Activated T-helper 1 cell treated with anti-CD3 and anti-CD28 coated beads, Interleukin-12 subunit alpha, Interleukin-12 subunit beta, Interleukin-2, Interleukin-4 antibody, amounts not matched to agents 30 ng/mL and 10 ng/mL and 1 ng/mL, durations not matched to agents 14 hours and 24 hours and 36 hours (primary cell): ENCODE results near the gene CCDC9B. TPM values are rescaled to one million over a fixed set of nuclear protein-coding genes. Genes with fewer than 3 reads are reported as not detected.

Source experiments
- DNase-seq: peaks from one replicate; pipeline ENCODE4 v3.0.0; 2021; ENCODE audit warnings: low spot score
- H3K27ac Mint-ChIP-seq: one replicate; pipeline ENCODE4 v1.8.0; 2021; ENCODE audit warnings: mild to moderate bottlenecking, mixed read lengths
- H3K27me3 Mint-ChIP-seq: one replicate; pipeline ENCODE4 v1.8.0; 2022; ENCODE audit warnings: mild to moderate bottlenecking, moderate library complexity, mixed read lengths; ENCODE audit not compliant: insufficient read depth
- H3K36me3 Mint-ChIP-seq: one replicate; pipeline ENCODE4 v1.8.0; 2021; ENCODE audit warnings: low read depth, mixed read lengths
- H3K4me1 Mint-ChIP-seq: one replicate; pipeline ENCODE4 v1.8.0; 2021; ENCODE audit warnings: low read depth, mixed read lengths
- H3K4me3 Mint-ChIP-seq: one replicate; pipeline ENCODE4 v1.8.0; 2021; ENCODE audit warnings: mild to moderate bottlenecking, moderate library complexity, mixed read lengths
- H3K9me3 Mint-ChIP-seq: one replicate; pipeline ENCODE4 v1.8.0; 2021; ENCODE audit warnings: mixed read lengths
- intact Hi-C: fragments of 100-400 bp; cut with micrococcal nuclease; formaldehyde crosslinking; loops from one replicate; pipeline ENCODE4 v1.15.1; 2024
- total RNA-seq: library from RNA; stranded (reverse); gene quantifications from 2 replicates; pipeline ENCODE4 v1.2.3, GENCODE V29; 2022

The CCDC9B gene
- total RNA-seq, 1 donor from 2014 or later, result 0.21 TPM

DNA sequence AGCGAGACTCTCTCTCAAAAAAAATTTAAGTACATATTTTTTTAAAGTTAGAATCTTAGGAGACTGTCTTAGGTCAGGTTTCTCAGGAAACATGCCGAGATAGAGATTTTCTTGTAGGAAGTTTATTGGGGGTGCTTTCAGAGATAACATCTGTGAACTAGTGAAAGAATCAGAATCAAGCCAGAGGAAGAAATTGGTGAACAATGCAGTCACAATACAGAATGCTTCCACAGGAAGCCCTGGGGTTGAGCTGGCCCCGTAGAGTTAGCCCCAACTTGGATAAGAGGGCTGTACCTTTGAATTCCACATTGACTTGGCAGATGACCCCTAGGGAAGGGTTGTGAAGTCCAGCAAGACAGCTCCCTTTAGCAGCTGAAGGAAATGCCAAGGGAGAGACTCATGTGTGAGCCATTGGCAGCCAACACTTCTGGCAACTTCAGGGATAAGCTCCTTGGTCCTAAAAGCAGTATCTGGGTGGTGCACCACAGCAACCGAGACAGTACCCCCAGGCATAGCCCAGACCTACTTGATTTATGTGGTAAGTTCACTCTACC, 25.9 kb downstream of the CCDC9B start:
- no peak for DNase-seq
- Mint-ChIP-seq H3K27me3 (peaks cover 57% of the 10 kb centered on the region), H3K27ac (no peak overlapping the region), H3K9me3 (no peaks in the 10 kb centered on the region), H3K4me3 (no peak overlapping the region), H3K36me3 (no peaks in the 10 kb centered on the region), H3K4me1 (peaks cover 3% of the 10 kb centered on the region)
- intact Hi-C loops, result no loop called here

DNA sequence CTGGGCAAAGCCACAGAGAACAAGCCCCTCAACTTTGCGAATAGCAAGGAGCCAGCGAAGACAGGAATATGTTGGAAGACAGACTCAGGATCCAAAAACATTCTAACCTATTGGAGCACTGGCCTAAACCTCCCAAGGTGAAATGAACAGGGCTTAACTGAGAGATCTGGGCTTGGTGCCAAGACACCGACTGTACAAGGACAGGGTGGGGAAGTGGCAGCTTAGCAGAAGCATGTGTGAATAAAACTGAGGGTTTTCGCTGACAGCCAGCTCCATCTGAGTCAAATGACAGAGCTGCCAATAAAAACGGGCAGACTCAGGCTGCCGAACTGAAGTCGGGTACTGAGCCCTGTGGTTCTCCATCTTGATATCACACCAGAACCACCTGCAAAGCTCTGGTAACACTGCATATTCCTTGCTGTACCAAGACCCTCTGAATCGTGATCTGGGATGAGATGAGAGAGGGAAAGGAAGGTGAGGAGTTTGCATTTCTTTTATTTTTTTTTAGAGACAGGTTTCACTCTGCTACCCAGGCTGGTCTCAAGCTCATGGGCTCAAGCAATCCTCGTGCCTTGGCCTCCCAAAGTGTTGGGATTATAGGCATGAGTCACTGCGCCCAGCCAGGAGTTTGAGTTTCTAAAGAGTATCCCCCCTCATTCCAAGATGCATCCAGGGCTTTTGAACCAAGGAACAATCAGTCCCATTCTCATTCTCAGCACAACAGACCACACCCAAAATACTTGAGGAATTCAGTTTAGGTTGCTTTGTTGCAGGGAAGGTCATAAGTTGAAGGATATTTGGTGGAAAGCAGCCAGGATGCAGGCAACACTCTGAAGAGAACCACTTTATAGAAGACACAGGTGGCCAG, 27.0 kb downstream of the CCDC9B start:
- H3K27me3 Mint-ChIP-seq, result peaks cover 57% of the 10 kb centered on the region
- no peak overlapping the region for H3K27ac Mint-ChIP-seq
- no peak for DNase-seq
- no peaks in the 10 kb centered on the region for H3K36me3 Mint-ChIP-seq
- H3K4me1 Mint-ChIP-seq, result peaks cover 13% of the 10 kb centered on the region
- no peaks in the 10 kb centered on the region for H3K9me3 Mint-ChIP-seq
- intact Hi-C loops, result no loop called here
- H3K4me3 Mint-ChIP-seq, result no peak overlapping the region

- Mint-ChIP-seq H3K27me3 (peaks cover 52% of the 10 kb centered on the region), H3K27ac (no peak overlapping the region), H3K36me3 (no peaks in the 10 kb centered on the region), H3K4me1 (peaks cover 19% of the 10 kb centered on the region), H3K4me3 (no peak overlapping the region), H3K9me3 (no peaks in the 10 kb centered on the region)
- no peak for DNase-seq
- intact Hi-C loops, result no loop called here
These were observed 28.2 kb downstream of the CCDC9B start for GRCh38 chr15:40312370-40313158.

GRCh38 chr15:40310993-40311392, 29.7 kb downstream of the CCDC9B start:
- H3K36me3 Mint-ChIP-seq, result no peaks in the 10 kb centered on the region
- DNase-seq, result no peak
- H3K9me3 Mint-ChIP-seq, result no peaks in the 10 kb centered on the region
- no peak overlapping the region for H3K27ac Mint-ChIP-seq
- intact Hi-C loops, result loop anchor here (1.0 kb wide), 2 partner anchors 32 to 37 kb away; no protein-coding TSS in a partner anchor
- peaks cover 44% of the 10 kb centered on the region for H3K27me3 Mint-ChIP-seq
- peaks cover 29% of the 10 kb centered on the region for H3K4me1 Mint-ChIP-seq
- no peak overlapping the region for H3K4me3 Mint-ChIP-seq

GRCh38 chr15:40310001-40310959, 30.5 kb downstream of the CCDC9B start:
- intact Hi-C loops, result loop anchor here (1.0 kb wide), 2 partner anchors 31 to 36 kb away; no protein-coding TSS in a partner anchor
- peak overlapping the region; percentile 92 for H3K4me3 Mint-ChIP-seq
- DNase-seq, result peak; percentile 53
- H3K36me3 Mint-ChIP-seq, result no peaks in the 10 kb centered on the region
- H3K4me1 Mint-ChIP-seq, result peaks cover 34% of the 10 kb centered on the region
- peak overlapping the region; percentile 98 for H3K27ac Mint-ChIP-seq
- no peaks in the 10 kb centered on the region for H3K9me3 Mint-ChIP-seq
- H3K27me3 Mint-ChIP-seq, result peaks cover 38% of the 10 kb centered on the region

GRCh38 chr15:40309344-40309862, 31.3 kb downstream of the CCDC9B start:
- intact Hi-C loops, result no loop called here
- Mint-ChIP-seq H3K27ac (peak overlapping the region; percentile 98), H3K27me3 (peaks cover 32% of the 10 kb centered on the region), H3K36me3 (no peaks in the 10 kb centered on the region), H3K4me1 (peaks cover 37% of the 10 kb centered on the region), H3K4me3 (peak overlapping the region; percentile 92), H3K9me3 (no peaks in the 10 kb centered on the region)
- DNase-seq, result no peak

DNA sequence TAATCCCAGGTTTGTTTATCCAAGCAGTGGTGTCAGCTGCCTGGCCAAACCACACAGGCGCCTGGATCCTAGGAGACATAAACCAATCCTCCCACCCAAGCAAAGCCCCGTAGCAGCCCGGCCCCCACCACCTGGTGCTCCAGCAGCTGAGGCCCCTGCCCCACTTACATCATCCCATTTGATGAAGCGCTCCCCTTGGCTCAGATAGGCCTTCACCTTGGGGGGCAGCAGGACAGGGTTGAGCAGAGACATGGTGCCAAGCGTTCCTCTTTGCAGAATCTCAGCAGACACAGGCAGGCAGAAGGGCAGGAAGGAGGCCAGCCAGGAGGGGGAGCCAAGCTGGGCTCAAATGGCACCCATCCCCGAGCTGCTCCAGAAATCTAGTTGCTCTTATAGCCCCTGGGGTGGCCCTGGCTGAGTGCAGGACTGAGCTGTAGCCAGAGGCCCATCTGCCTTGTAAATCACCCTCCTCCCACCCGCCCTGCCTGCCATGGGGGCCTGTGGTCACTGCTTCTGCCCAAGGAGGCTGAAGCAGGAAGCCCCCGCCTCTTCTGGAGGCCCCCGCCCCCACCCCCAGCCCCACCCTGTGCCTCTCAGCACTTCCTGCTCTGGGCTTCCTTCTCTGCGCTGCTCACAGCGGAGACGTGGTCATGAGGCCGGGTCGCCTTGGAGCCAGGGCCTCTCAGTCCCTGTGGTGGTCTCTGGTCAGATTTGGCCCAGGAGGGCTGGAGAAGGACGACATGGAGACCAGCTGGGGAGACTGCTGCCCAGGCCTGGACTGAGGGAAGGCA, 33.1 kb downstream of the CCDC9B start, which contains the start of gene PLCB2:
TSS of gene PLCB2 (minus strand) at position 515 of the 791 bp plus-strand sequence. CDS start at position 252, 263 bp downstream.
- intact Hi-C loops, result loop anchor here (1.0 kb wide), 3 partner anchors 16 to 75 kb away; partner anchors contain the start of genes INAFM2 and KNSTRN
- peak; percentile 62 for DNase-seq
- Mint-ChIP-seq H3K9me3 (no peaks in the 10 kb centered on the region), H3K36me3 (peaks cover 7% of the 10 kb centered on the region), H3K27ac (peak within 1 kb of the TSS; percentile 98), H3K4me1 (peaks cover 37% of the 10 kb centered on the region), H3K4me3 (peak within 1 kb of the TSS; percentile 92), H3K27me3 (peaks cover 16% of the 10 kb centered on the region)

DNA sequence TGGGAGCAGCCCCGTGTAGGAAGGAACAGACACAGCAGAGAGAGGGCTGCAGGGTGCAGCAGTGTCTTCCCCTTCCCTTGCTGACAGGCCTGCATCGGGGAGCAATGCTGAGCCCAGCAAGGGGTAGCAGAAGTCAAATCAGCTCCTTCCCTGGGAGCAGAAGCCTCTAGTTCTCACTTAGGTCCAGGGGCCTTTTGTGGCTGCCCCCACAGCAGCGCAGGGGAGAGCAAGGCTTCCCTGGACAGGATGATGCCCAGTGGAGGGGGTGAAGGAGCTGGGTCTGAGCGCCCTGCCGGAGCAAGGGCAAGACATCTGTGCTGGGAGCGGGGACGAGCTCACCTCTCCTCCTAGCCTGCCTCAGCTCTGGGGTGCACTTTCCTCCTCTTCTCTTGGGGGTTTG, 33.8 kb downstream of the CCDC9B start:
- Mint-ChIP-seq H3K4me3 (peak overlapping the region; percentile 92), H3K27ac (peak overlapping the region; percentile 98), H3K36me3 (peaks cover 10% of the 10 kb centered on the region), H3K27me3 (peaks cover 10% of the 10 kb centered on the region), H3K9me3 (no peaks in the 10 kb centered on the region), H3K4me1 (peaks cover 37% of the 10 kb centered on the region)
- intact Hi-C loops, result loop anchor here (1.0 kb wide), 2 partner anchors 31 to 75 kb away; partner anchors contain the start of gene KNSTRN
- no peak for DNase-seq

- peaks cover 15% of the 10 kb centered on the region for H3K36me3 Mint-ChIP-seq
- peak overlapping the region; percentile 92 for H3K4me3 Mint-ChIP-seq
- peak overlapping the region; percentile 98 for H3K27ac Mint-ChIP-seq
- peaks cover 8% of the 10 kb centered on the region for H3K27me3 Mint-ChIP-seq
- peaks cover 37% of the 10 kb centered on the region for H3K4me1 Mint-ChIP-seq
- intact Hi-C loops, result no loop called here
- no peaks in the 10 kb centered on the region for H3K9me3 Mint-ChIP-seq
- DNase-seq, result no peak
These were observed 34.4 kb downstream of the CCDC9B start for GRCh38 chr15:40306371-40306770.

DNA sequence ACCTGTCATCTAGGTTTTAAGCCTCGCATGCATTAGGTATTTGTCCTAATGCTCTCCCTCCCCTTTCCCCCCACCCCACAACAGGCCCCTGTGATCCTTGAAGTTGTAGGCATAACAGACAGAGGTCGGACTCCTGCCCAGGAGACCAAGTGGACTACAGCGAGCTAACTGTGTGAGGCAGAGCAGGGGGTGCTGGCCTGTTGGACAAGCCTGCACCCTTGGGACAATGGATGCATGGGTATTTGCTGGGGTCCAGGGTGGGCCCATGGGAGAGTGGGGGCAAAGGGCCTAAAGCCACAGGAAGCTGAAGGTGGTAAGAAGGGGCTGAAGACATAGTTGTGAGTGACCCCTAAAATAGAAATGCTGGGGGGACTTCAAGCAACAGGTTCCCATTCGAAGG, 35.5 kb downstream of the CCDC9B start:
- Mint-ChIP-seq H3K27ac (no peak overlapping the region), H3K27me3 (peaks cover 4% of the 10 kb centered on the region), H3K36me3 (peaks cover 23% of the 10 kb centered on the region), H3K4me3 (no peak overlapping the region), H3K4me1 (peaks cover 37% of the 10 kb centered on the region), H3K9me3 (no peaks in the 10 kb centered on the region)
- DNase-seq, result no peak
- intact Hi-C loops, result no loop called here

- Mint-ChIP-seq H3K27me3 (no peaks in the 10 kb centered on the region), H3K27ac (no peak overlapping the region), H3K4me3 (no peak overlapping the region), H3K4me1 (peaks cover 21% of the 10 kb centered on the region), H3K36me3 (peaks cover 33% of the 10 kb centered on the region), H3K9me3 (peaks cover 5% of the 10 kb centered on the region)
- DNase-seq, result no peak
- intact Hi-C loops, result no loop called here
These were observed 37.2 kb downstream of the CCDC9B start for GRCh38 chr15:40303576-40303975.
